GM21423 (cell line): Measurements from ENCODE around the gene RAD51AP2.
A peak's percentile ranks its signal among the peaks of the same experiment; 100 is the strongest.
"Not testable (repeated sequence)": the region's sequence is repeated elsewhere in the genome, so short reads cannot be mapped to it uniquely, and the experiment has no call there.

Experiments
- ATAC-seq: cut with Tn5 transposase; IDR thresholded peaks from one replicate; pipeline ENCODE4 v1.9.1; 2021; ENCODE audit warnings: mild to moderate bottlenecking, moderate library complexity; ENCODE audit not compliant: unreplicated experiment

RAD51AP2 gene

GRCh38 chr2:17518212-17519154 lies at the start of gene RAD51AP2:
TSS of gene RAD51AP2 (minus strand) at chr2:17518440. CDS start at chr2:17518415, 25 bp downstream.
- ATAC-seq: peak; percentile 80

- not testable (repeated sequence) for ATAC-seq
These were observed 47.5 kb upstream of the RAD51AP2 start for GRCh38 chr2:17565726-17566125.

GRCh38 chr2:17558878-17559277 lies 40.6 kb upstream of the RAD51AP2 start:
- ATAC-seq: no peak

GRCh38 chr2:17558053-17558452 lies 39.8 kb upstream of the RAD51AP2 start:
- ATAC-seq: no peak

GRCh38 chr2:17557596-17557995 lies 39.4 kb upstream of the RAD51AP2 start:
- ATAC-seq: no peak

GRCh38 chr2:17555150-17555549 lies 36.9 kb upstream of the RAD51AP2 start:
- ATAC-seq: no peak

GRCh38 chr2:17550907-17551306 lies 32.7 kb upstream of the RAD51AP2 start:
- ATAC-seq: no peak

GRCh38 chr2:17547737-17548136 lies 29.5 kb upstream of the RAD51AP2 start:
- no peak for ATAC-seq

- no peak for ATAC-seq
These were observed 29.0 kb upstream of the RAD51AP2 start for GRCh38 chr2:17547237-17547636.

GRCh38 chr2:17545680-17546613 lies 27.7 kb upstream of the RAD51AP2 start:
- no peak for ATAC-seq

- no peak for ATAC-seq
These were observed 26.0 kb upstream of the RAD51AP2 start for GRCh38 chr2:17544256-17544655.

GRCh38 chr2:17543848-17544247 lies 25.6 kb upstream of the RAD51AP2 start:
- ATAC-seq: no peak

- ATAC-seq: no peak
These were observed 25.0 kb upstream of the RAD51AP2 start for GRCh38 chr2:17543131-17543660.

- no peak for ATAC-seq
These were observed 24.2 kb upstream of the RAD51AP2 start for GRCh38 chr2:17542471-17542870.

- ATAC-seq: no peak
These were observed 23.3 kb upstream of the RAD51AP2 start for GRCh38 chr2:17541531-17541950.

GRCh38 chr2:17540813-17541530 lies 22.7 kb upstream of the RAD51AP2 start:
- ATAC-seq: no peak

- no peak for ATAC-seq
These were observed 22.0 kb upstream of the RAD51AP2 start, which contains the start of gene VSNL1 for GRCh38 chr2:17540093-17540812. TSS of gene VSNL1 (plus strand) at chr2:17540696. CDS start at chr2:17592075, 51,379 bp downstream.

GRCh38 chr2:17539611-17540092 lies 21.4 kb upstream of the RAD51AP2 start:
- ATAC-seq: no peak

GRCh38 chr2:17538844-17539554 lies 20.8 kb upstream of the RAD51AP2 start:
- ATAC-seq: no peak
